Hindlimb muscle (tissue), 1 donor: ENCODE data around the gene PLAU. TPM values are rescaled to one million over a fixed set of nuclear protein-coding genes. Genes with fewer than 3 reads are reported as not detected.
"Not testable (repeated sequence)": the region's sequence is repeated elsewhere in the genome, so short reads cannot be mapped to it uniquely, and the experiment has no call there.

Source experiments
- DNase-seq: peaks from one replicate; pipeline ENCODE4 v3.0.0-alpha.2; 2013
- polyA plus RNA-seq: library from polyadenylated mRNA; unstranded; fragments of 120-200 nt; gene quantifications from one replicate; pipeline ENCODE4 v1.2.1, GENCODE V29; 2013; ENCODE audit not compliant: insufficient read length

Gene PLAU
- polyA plus RNA-seq, 1 donor, result 32.5 TPM

- no peak for DNase-seq
Observed at GRCh38 chr10:73922864-73923133, 11.9 kb downstream of the PLAU start.

- no peak for DNase-seq
Observed at GRCh38 chr10:73923935-73924598, 13.1 kb downstream of the PLAU start.

- DNase-seq, result no peak
Observed at GRCh38 chr10:73924935-73925334, 14.0 kb downstream of the PLAU start.

- DNase-seq, result no peak
Observed at GRCh38 chr10:73925539-73925938, 14.6 kb downstream of the PLAU start.

- no peak for DNase-seq
Observed at GRCh38 chr10:73926152-73926764, 15.3 kb downstream of the PLAU start.

- DNase-seq, result not testable (repeated sequence)
Observed at GRCh38 chr10:73930630-73931327, 19.8 kb downstream of the PLAU start.

- DNase-seq, result no peak
Observed at GRCh38 chr10:73931767-73932619, 21.1 kb downstream of the PLAU start.

GRCh38 chr10:73932620-73933112 lies 21.7 kb downstream of the PLAU start:
- DNase-seq, result no peak

- no peak for DNase-seq
Observed at GRCh38 chr10:73934074-73934473, 23.1 kb downstream of the PLAU start.

- DNase-seq, result no peak
Observed at GRCh38 chr10:73935895-73936294, 25.0 kb downstream of the PLAU start.

- DNase-seq, result peak; percentile 42
Observed at GRCh38 chr10:73937333-73938043, 26.6 kb downstream of the PLAU start.

- peak; percentile 81 for DNase-seq
Observed at GRCh38 chr10:73940634-73941221, 29.8 kb downstream of the PLAU start.

GRCh38 chr10:73941300-73941699 lies 30.4 kb downstream of the PLAU start:
- no peak for DNase-seq

GRCh38 chr10:73944356-73945100 lies 33.6 kb downstream of the PLAU start:
- no peak for DNase-seq

GRCh38 chr10:73946253-73947145 lies 35.6 kb downstream of the PLAU start:
- no peak for DNase-seq

- DNase-seq, result no peak
Observed at GRCh38 chr10:73948947-73949633, 38.2 kb downstream of the PLAU start.

- DNase-seq, result peak; percentile 64
Observed at GRCh38 chr10:73950155-73950948, 39.4 kb downstream of the PLAU start.

GRCh38 chr10:73953665-73954064 lies 42.7 kb downstream of the PLAU start:
- no peak for DNase-seq

- no peak for DNase-seq
Observed at GRCh38 chr10:73954737-73955136, 43.8 kb downstream of the PLAU start.
